C4-2B (cell line): ENCODE results near the gene RPS19BP1.

Experiments used
- ZFX ChIP-seq: fragments of 450-650 bp; IDR thresholded peaks from 2 replicates; pipeline ENCODE4 v1.6.1; 2017
- TF ChIP-seq, protein P1 (sequence below): fragments of 450-650 bp; conservative IDR thresholded peaks from 2 replicates; pipeline ENCODE4 v1.5.1; 2017; ENCODE audit warnings: mild to moderate bottlenecking

- TF ChIP-seq, protein P1, sequence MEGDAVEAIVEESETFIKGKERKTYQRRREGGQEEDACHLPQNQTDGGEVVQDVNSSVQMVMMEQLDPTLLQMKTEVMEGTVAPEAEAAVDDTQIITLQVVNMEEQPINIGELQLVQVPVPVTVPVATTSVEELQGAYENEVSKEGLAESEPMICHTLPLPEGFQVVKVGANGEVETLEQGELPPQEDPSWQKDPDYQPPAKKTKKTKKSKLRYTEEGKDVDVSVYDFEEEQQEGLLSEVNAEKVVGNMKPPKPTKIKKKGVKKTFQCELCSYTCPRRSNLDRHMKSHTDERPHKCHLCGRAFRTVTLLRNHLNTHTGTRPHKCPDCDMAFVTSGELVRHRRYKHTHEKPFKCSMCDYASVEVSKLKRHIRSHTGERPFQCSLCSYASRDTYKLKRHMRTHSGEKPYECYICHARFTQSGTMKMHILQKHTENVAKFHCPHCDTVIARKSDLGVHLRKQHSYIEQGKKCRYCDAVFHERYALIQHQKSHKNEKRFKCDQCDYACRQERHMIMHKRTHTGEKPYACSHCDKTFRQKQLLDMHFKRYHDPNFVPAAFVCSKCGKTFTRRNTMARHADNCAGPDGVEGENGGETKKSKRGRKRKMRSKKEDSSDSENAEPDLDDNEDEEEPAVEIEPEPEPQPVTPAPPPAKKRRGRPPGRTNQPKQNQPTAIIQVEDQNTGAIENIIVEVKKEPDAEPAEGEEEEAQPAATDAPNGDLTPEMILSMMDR = no peak
- peak; percentile 66; the same call in 1 of the 2 replicates for TF ChIP-seq ZFX
Measured at GRCh38 chr22:39502789-39503409, 29.6 kb downstream of the RPS19BP1 start.
